WTC11 (cell line): ENCODE data around the gene ANKRD39. TPM values are rescaled to one million over a fixed set of nuclear protein-coding genes. Genes with fewer than 3 reads are reported as not detected.

Experiments
- ATAC-seq: fragments of 200-7000 bp; cut with Tn5 transposase; 2 replicates; pipeline ENCODE4 v1.10.0; 2021; ENCODE audit warnings: mild to moderate bottlenecking, moderate library complexity
- CTCF ChIA-PET: fragments of 300-600 bp; sonication (Branson Sonifier 250); formaldehyde crosslinking; loops from one replicate; lab custom pipeline; 2021; ENCODE audit warnings: antibody characterized with exemption; lab: Charles Lee
- POLR2A ChIA-PET: fragments of 350-600 bp; sonication (Branson Sonifier 250); formaldehyde crosslinking; loops from one replicate; lab custom pipeline; 2021; ENCODE audit warnings: antibody characterized with exemption; lab: Charles Lee
- DNase-seq: peaks from one replicate; pipeline ENCODE4 v3.0.0; 2021; ENCODE audit warnings: low spot score
- H3K27ac Mint-ChIP-seq: 2 replicates; pipeline ENCODE4 v1.8.0; 2021; ENCODE audit warnings: mixed read lengths
- H3K27me3 Mint-ChIP-seq: 2 replicates; pipeline ENCODE4 v1.8.0; 2021; ENCODE audit warnings: low read depth, mild to moderate bottlenecking, moderate library complexity, mixed read lengths
- H3K36me3 Mint-ChIP-seq: 2 replicates; pipeline ENCODE4 v1.8.0; 2021; ENCODE audit warnings: mixed read lengths
- H3K4me1 Mint-ChIP-seq: 2 replicates; pipeline ENCODE4 v1.8.0; 2022; ENCODE audit warnings: mixed read lengths
- H3K4me3 Mint-ChIP-seq: 2 replicates; pipeline ENCODE4 v1.8.0; 2021; ENCODE audit warnings: mild to moderate bottlenecking, moderate library complexity, mixed read lengths
- H3K9me3 Mint-ChIP-seq: 2 replicates; pipeline ENCODE4 v1.8.0; 2021; ENCODE audit warnings: mixed read lengths
- ATF1 ChIP-seq: sonication (generic); formaldehyde crosslinking; IDR thresholded peaks from 2 replicates; pipeline ENCODE4 v1.8.1; 2023; ENCODE audit warnings: mild to moderate bottlenecking, moderate library complexity, missing genetic modification reagents
- ATF3 ChIP-seq: sonication (generic); formaldehyde crosslinking; conservative IDR thresholded peaks from 2 replicates; pipeline ENCODE4 v1.8.1; 2022; ENCODE audit warnings: mild to moderate bottlenecking, missing genetic modification reagents
- CBFB ChIP-seq: sonication (generic); formaldehyde crosslinking; IDR thresholded peaks from 2 replicates; pipeline ENCODE4 v1.8.1; 2022; ENCODE audit warnings: mild to moderate bottlenecking, low read depth, missing genetic modification reagents
- CDX4 ChIP-seq: fragments of 250-450 bp; sonication (Bioruptor Pico); IDR thresholded peaks from 2 replicates; pipeline ENCODE4 v1.9.0; 2021; ENCODE audit warnings: moderate library complexity, mild to moderate bottlenecking, inconsistent platforms, borderline replicate concordance
- ERG ChIP-seq: fragments of 250-450 bp; sonication (Bioruptor Pico); IDR thresholded peaks from 2 replicates; pipeline ENCODE4 v1.8.0; 2021; ENCODE audit warnings: mild to moderate bottlenecking
- FOXJ3 ChIP-seq: sonication (generic); formaldehyde crosslinking; IDR thresholded peaks from 2 replicates; pipeline ENCODE4 v1.9.0; 2021; ENCODE audit warnings: missing genetic modification reagents, mild to moderate bottlenecking, borderline replicate concordance
- GABPB1 ChIP-seq: sonication (generic); formaldehyde crosslinking; IDR thresholded peaks from 2 replicates; pipeline ENCODE4 v1.8.1; 2023; ENCODE audit warnings: mild to moderate bottlenecking, missing genetic modification reagents
- JAZF1 ChIP-seq: fragments of 250-450 bp; sonication (Bioruptor Pico); IDR thresholded peaks from 2 replicates; pipeline ENCODE4 v1.9.0; 2021; ENCODE audit warnings: moderate library complexity, mild to moderate bottlenecking, inconsistent platforms
- TP53 ChIP-seq: sonication (generic); formaldehyde crosslinking; IDR thresholded peaks from 2 replicates; pipeline ENCODE4 v1.8.1; 2023; ENCODE audit warnings: mild to moderate bottlenecking, missing genetic modification reagents
- ZNF219 ChIP-seq: sonication (generic); formaldehyde crosslinking; IDR thresholded peaks from 2 replicates; pipeline ENCODE4 v1.8.0; 2023; ENCODE audit warnings: missing genetic modification reagents, mild to moderate bottlenecking, borderline replicate concordance
- ZNF416 ChIP-seq: fragments of 250-450 bp; sonication (Bioruptor Pico); IDR thresholded peaks from 2 replicates; pipeline ENCODE4 v1.9.0; 2021; ENCODE audit warnings: mild to moderate bottlenecking, inconsistent platforms
- ZNF425 ChIP-seq: fragments of 250-450 bp; sonication (Bioruptor Pico); conservative IDR thresholded peaks from 2 replicates; pipeline ENCODE4 v1.9.0; 2021; ENCODE audit warnings: mild to moderate bottlenecking
- total RNA-seq: library from RNA; stranded (reverse); gene quantifications from 3 replicates; pipeline ENCODE4 v1.2.3, GENCODE V29; 2021
- TF ChIP-seq, protein P1 (sequence below): sonication (generic); formaldehyde crosslinking; IDR thresholded peaks from 2 replicates; pipeline ENCODE4 v1.8.1; 2023; ENCODE audit warnings: mild to moderate bottlenecking, missing genetic modification reagents
- TF ChIP-seq, protein P2 (sequence below): sonication (generic); formaldehyde crosslinking; IDR thresholded peaks from 2 replicates; pipeline ENCODE4 v1.8.1; 2023; ENCODE audit warnings: mild to moderate bottlenecking, missing genetic modification reagents, moderate library complexity
- TF ChIP-seq, protein P3 (sequence below): sonication (generic); formaldehyde crosslinking; IDR thresholded peaks from 2 replicates; pipeline ENCODE4 v1.8.1; 2022; ENCODE audit warnings: low read depth, mild to moderate bottlenecking, moderate library complexity, missing genetic modification reagents, borderline replicate concordance
- TF ChIP-seq, protein P4 (sequence below): sonication (generic); formaldehyde crosslinking; IDR thresholded peaks from 2 replicates; pipeline ENCODE4 v1.8.0; 2023; ENCODE audit warnings: missing genetic modification reagents

The ANKRD39 gene
- total RNA-seq, 1 experiment from 2014 or later = 17.9 TPM

DNA sequence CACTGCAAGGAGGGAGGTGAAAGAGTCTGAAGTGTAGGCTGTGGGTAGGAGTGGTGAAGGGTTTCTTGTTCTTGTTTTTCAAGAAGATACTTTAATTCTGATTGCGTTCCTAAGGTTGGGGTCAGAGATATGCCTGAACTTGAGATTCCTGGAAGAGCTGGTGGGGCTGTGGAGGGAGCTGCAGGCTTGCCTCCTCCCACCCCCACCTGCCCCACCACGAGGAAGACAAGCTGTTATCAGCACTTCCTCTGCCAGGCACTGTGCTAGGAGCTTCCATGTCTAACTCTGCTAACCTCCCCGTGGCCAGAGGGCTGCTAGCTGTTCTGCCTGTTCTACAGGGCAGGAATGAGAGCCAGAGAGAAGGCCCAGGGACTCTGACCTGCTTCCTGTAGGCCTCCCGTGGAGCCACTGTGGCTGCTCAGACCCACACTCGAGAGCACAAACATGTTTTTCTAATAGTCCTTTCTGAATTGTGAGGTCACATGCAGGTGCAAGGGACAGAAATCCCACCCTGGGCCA is 27.7 kb downstream of the ANKRD39 start:
- TF ChIP-seq ATF3 (no peak), ZNF219 (no peak), GABPB1 (CRISPR knock-in tag) (no peak), CDX4 (CRISPR knock-in tag) (no peak), ZNF425 (CRISPR knock-in tag) (no peak), FOXJ3 (CRISPR knock-in tag) (no peak)
- TF ChIP-seq, protein P1, sequence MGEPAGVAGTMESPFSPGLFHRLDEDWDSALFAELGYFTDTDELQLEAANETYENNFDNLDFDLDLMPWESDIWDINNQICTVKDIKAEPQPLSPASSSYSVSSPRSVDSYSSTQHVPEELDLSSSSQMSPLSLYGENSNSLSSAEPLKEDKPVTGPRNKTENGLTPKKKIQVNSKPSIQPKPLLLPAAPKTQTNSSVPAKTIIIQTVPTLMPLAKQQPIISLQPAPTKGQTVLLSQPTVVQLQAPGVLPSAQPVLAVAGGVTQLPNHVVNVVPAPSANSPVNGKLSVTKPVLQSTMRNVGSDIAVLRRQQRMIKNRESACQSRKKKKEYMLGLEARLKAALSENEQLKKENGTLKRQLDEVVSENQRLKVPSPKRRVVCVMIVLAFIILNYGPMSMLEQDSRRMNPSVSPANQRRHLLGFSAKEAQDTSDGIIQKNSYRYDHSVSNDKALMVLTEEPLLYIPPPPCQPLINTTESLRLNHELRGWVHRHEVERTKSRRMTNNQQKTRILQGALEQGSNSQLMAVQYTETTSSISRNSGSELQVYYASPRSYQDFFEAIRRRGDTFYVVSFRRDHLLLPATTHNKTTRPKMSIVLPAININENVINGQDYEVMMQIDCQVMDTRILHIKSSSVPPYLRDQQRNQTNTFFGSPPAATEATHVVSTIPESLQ (CRISPR knock-in tag) = no peak
- TF ChIP-seq, protein P2, sequence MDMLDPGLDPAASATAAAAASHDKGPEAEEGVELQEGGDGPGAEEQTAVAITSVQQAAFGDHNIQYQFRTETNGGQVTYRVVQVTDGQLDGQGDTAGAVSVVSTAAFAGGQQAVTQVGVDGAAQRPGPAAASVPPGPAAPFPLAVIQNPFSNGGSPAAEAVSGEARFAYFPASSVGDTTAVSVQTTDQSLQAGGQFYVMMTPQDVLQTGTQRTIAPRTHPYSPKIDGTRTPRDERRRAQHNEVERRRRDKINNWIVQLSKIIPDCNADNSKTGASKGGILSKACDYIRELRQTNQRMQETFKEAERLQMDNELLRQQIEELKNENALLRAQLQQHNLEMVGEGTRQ = no peak
- POLR2A ChIA-PET = no interaction called here
- Mint-ChIP-seq H3K4me3 (no peak overlapping the region), H3K36me3 (peaks cover 65% of the 10 kb centered on the region), H3K4me1 (peaks cover 21% of the 10 kb centered on the region), H3K9me3 (no peaks in the 10 kb centered on the region), H3K27ac (0 out of 2 replicates have a peak overlapping the region, but pooled peaks have one; percentile 12), H3K27me3 (no peaks in the 10 kb centered on the region)
- no peak for DNase-seq
- CTCF ChIA-PET = no interaction called here
- ATAC-seq = no peak

DNA sequence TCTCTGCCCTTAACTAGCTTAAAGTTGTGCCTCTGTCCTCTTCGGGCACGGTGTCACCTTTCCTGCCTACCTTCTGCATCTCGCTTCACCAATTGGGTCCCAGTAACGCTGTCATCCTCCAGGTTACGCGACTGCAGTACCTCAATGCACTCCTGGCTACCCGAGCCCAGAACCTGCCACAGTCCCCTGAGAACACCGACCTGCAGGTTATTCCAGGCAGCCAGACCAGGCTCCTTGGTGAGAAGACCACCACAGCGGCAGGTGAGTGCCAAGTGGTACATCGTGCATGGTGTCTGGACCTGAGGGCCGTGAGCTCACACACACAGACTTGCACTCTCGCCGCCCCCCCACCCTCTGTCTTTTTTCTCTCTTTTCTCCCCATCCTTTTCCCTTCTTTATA is 28.9 kb downstream of the ANKRD39 start:
- H3K4me3 Mint-ChIP-seq = no peak overlapping the region
- peaks cover 21% of the 10 kb centered on the region for H3K4me1 Mint-ChIP-seq
- no peak for TF ChIP-seq ERG (CRISPR knock-in tag)
- no peak for TF ChIP-seq TP53 (CRISPR knock-in tag)
- TF ChIP-seq ZNF425 (CRISPR knock-in tag) = no peak
- no peak for TF ChIP-seq CBFB (CRISPR knock-in tag)
- no peak for TF ChIP-seq ZNF416 (CRISPR knock-in tag)
- TF ChIP-seq, protein P3, sequence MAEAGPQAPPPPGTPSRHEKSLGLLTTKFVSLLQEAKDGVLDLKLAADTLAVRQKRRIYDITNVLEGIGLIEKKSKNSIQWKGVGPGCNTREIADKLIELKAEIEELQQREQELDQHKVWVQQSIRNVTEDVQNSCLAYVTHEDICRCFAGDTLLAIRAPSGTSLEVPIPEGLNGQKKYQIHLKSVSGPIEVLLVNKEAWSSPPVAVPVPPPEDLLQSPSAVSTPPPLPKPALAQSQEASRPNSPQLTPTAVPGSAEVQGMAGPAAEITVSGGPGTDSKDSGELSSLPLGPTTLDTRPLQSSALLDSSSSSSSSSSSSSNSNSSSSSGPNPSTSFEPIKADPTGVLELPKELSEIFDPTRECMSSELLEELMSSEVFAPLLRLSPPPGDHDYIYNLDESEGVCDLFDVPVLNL (CRISPR knock-in tag) = no peak
- TF ChIP-seq, protein P4, sequence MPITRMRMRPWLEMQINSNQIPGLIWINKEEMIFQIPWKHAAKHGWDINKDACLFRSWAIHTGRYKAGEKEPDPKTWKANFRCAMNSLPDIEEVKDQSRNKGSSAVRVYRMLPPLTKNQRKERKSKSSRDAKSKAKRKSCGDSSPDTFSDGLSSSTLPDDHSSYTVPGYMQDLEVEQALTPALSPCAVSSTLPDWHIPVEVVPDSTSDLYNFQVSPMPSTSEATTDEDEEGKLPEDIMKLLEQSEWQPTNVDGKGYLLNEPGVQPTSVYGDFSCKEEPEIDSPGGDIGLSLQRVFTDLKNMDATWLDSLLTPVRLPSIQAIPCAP (CRISPR knock-in tag) = no peak
- no peak for TF ChIP-seq ATF1 (CRISPR knock-in tag)
- no peak for TF ChIP-seq JAZF1
- no peak for TF ChIP-seq ATF3
- CTCF ChIA-PET = interaction anchor here (1.3 kb wide), 1 partner anchor 9 kb away, joined by 3 read pairs; no protein-coding TSS in a partner anchor
- no peak overlapping the region for H3K27ac Mint-ChIP-seq
- no peaks in the 10 kb centered on the region for H3K9me3 Mint-ChIP-seq
- ATAC-seq (no peak), DNase-seq (no peak)
- peaks cover 63% of the 10 kb centered on the region for H3K36me3 Mint-ChIP-seq
- no peaks in the 10 kb centered on the region for H3K27me3 Mint-ChIP-seq
- POLR2A ChIA-PET = interaction anchor here (0.6 kb wide), 1 partner anchor 9 kb away, joined by 4 read pairs; no protein-coding TSS in a partner anchor
